ENCODE measurements around the gene ASAP2.

DNA sequence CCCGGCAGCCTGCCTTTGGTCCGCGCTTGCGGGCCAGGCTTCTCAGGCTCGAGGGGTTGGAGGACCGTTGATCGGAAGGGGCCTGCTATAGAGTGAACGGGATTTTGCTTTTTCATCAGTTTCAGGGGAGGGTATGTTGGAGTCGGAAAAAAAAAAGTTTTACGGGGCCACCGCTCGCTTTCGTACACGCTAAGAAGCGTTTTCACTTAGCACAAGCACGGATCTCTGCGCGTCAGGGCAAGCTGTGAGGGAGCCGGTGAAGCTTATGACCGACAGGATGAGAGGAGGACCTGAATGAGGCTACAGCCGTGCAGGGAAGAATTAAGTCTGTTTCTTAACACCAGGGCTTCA lies 217.3 kb downstream of the ASAP2 start:
- TF ChIP-seq POLR2A (IDR thresholded peaks at IDR 0.05) = no peak
- TF ChIP-seq, protein P1, sequence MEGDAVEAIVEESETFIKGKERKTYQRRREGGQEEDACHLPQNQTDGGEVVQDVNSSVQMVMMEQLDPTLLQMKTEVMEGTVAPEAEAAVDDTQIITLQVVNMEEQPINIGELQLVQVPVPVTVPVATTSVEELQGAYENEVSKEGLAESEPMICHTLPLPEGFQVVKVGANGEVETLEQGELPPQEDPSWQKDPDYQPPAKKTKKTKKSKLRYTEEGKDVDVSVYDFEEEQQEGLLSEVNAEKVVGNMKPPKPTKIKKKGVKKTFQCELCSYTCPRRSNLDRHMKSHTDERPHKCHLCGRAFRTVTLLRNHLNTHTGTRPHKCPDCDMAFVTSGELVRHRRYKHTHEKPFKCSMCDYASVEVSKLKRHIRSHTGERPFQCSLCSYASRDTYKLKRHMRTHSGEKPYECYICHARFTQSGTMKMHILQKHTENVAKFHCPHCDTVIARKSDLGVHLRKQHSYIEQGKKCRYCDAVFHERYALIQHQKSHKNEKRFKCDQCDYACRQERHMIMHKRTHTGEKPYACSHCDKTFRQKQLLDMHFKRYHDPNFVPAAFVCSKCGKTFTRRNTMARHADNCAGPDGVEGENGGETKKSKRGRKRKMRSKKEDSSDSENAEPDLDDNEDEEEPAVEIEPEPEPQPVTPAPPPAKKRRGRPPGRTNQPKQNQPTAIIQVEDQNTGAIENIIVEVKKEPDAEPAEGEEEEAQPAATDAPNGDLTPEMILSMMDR (IDR thresholded peaks at IDR 0.05) = no peak
